HFF-Myc (cell line): ENCODE measurements around the gene FAM174C.

Experiments used
- DNase-seq: peaks from one replicate; pipeline ENCODE4 v3.0.0-alpha.2; 2011; ENCODE audit warnings: low read depth; ENCODE audit errors: extremely low read depth
- H3K4me3 ChIP-seq: replicated peaks from 2 replicates; pipeline ENCODE4 v1.5.1; 2011; ENCODE audit warnings: low read depth, mild to moderate bottlenecking, control low read depth, low read length
- CTCF ChIP-seq: IDR thresholded peaks from 2 replicates; pipeline ENCODE4 v1.5.1; 2012; ENCODE audit warnings: mild to moderate bottlenecking, low read depth, low read length, control low read depth; ENCODE audit errors: missing control alignments

Gene FAM174C

GRCh38 chr19:1248786-1249297 lies 26.5 kb upstream of the FAM174C start:
- peak; percentile 51 for TF ChIP-seq CTCF
- no peak for DNase-seq
- H3K4me3 ChIP-seq: peak overlapping the region; percentile 57

- TF ChIP-seq CTCF: no peak
- no peak for DNase-seq
- H3K4me3 ChIP-seq: peak overlapping the region; percentile 77
Observed at GRCh38 chr19:1249298-1249989, 25.9 kb upstream of the FAM174C start.

- DNase-seq: no peak
- H3K4me3 ChIP-seq: peak overlapping the region; percentile 77
- no peak for TF ChIP-seq CTCF
Observed at GRCh38 chr19:1249990-1250436, 25.3 kb upstream of the FAM174C start.

GRCh38 chr19:1250437-1251260 lies 24.7 kb upstream of the FAM174C start:
- no peak for DNase-seq
- peak overlapping the region; percentile 77 for H3K4me3 ChIP-seq
- no peak for TF ChIP-seq CTCF

GRCh38 chr19:1251330-1252220 lies 23.8 kb upstream of the FAM174C start:
- H3K4me3 ChIP-seq: peak overlapping the region; percentile 77
- TF ChIP-seq CTCF: no peak
- no peak for DNase-seq

- H3K4me3 ChIP-seq: peak overlapping the region; percentile 77
- no peak for DNase-seq
- no peak for TF ChIP-seq CTCF
Observed at GRCh38 chr19:1252221-1252820, 23.0 kb upstream of the FAM174C start.
